HG02981 (cell line): ENCODE results near the gene AUH.

ENCODE experiments used
- ATAC-seq: cut with Tn5 transposase; IDR thresholded peaks from one replicate; pipeline ENCODE4 v1.9.1; 2021; ENCODE audit warnings: mild to moderate bottlenecking, moderate library complexity; ENCODE audit not compliant: unreplicated experiment

AUH gene

GRCh38 chr9:91256235-91256634 lies 105.5 kb downstream of the AUH start:
- ATAC-seq = no peak

GRCh38 chr9:91255327-91255726 lies 106.4 kb downstream of the AUH start:
- no peak for ATAC-seq

- no peak for ATAC-seq
Observed at GRCh38 chr9:91253488-91253887, 108.2 kb downstream of the AUH start.

GRCh38 chr9:91248707-91249106 lies 113.0 kb downstream of the AUH start:
- ATAC-seq = no peak

GRCh38 chr9:91247278-91247677 lies 114.4 kb downstream of the AUH start:
- no peak for ATAC-seq

GRCh38 chr9:91246846-91247245 lies 114.9 kb downstream of the AUH start:
- ATAC-seq = no peak

GRCh38 chr9:91245431-91246313 lies 116.0 kb downstream of the AUH start:
- ATAC-seq = peak; percentile 47

GRCh38 chr9:91243029-91243428 lies 118.7 kb downstream of the AUH start:
- no peak for ATAC-seq

GRCh38 chr9:91241909-91242308 lies 119.8 kb downstream of the AUH start:
- ATAC-seq = no peak

GRCh38 chr9:91240596-91241165 lies 121.0 kb downstream of the AUH start:
- ATAC-seq = no peak

GRCh38 chr9:91239367-91240111 lies 122.2 kb downstream of the AUH start:
- no peak for ATAC-seq

GRCh38 chr9:91234523-91234922 lies 127.2 kb downstream of the AUH start:
- ATAC-seq = no peak

GRCh38 chr9:91231619-91232018 lies 130.1 kb downstream of the AUH start:
- ATAC-seq = no peak

- no peak for ATAC-seq
Observed at GRCh38 chr9:91223000-91223399, 138.7 kb downstream of the AUH start.

GRCh38 chr9:91222457-91222856 lies 139.3 kb downstream of the AUH start:
- no peak for ATAC-seq

- no peak for ATAC-seq
Observed at GRCh38 chr9:91221332-91221731, 140.4 kb downstream of the AUH start.

- no peak for ATAC-seq
Observed at GRCh38 chr9:91220491-91221135, 141.1 kb downstream of the AUH start.

GRCh38 chr9:91220021-91220420 lies 141.7 kb downstream of the AUH start:
- no peak for ATAC-seq

GRCh38 chr9:91219557-91219956 lies 142.2 kb downstream of the AUH start:
- no peak for ATAC-seq

GRCh38 chr9:91217388-91217787 lies 144.3 kb downstream of the AUH start:
- ATAC-seq = no peak

GRCh38 chr9:91214867-91215266 lies 146.9 kb downstream of the AUH start:
- no peak for ATAC-seq
